HEK293T (cell line): Measurements from ENCODE around the gene PYGL.

Experiments used
- CTCF ChIA-PET: fragments of 350-600 bp; formaldehyde crosslinking; extraction: SDS; loops from one replicate; lab custom pipeline; 2021; ENCODE audit warnings: antibody characterized with exemption, inconsistent platforms; lab: Yijun Ruan, JAX
- POLR2A ChIA-PET: fragments of 350-600 bp; formaldehyde crosslinking; extraction: SDS; loops from one replicate; lab custom pipeline; 2020; ENCODE audit warnings: antibody characterized with exemption, inconsistent platforms; lab: Yijun Ruan, JAX
- DNase-seq: peaks from one replicate; pipeline ENCODE4 v3.0.0; 2012; ENCODE audit warnings: mixed read lengths; ENCODE audit errors: extremely low spot score
- ARNT ChIP-seq: fragments of 450-650 bp; IDR thresholded peaks from 2 replicates; pipeline ENCODE4 v1.6.1; 2017; ENCODE audit warnings: mild to moderate bottlenecking
- BHLHE40 ChIP-seq: fragments of 450-650 bp; IDR thresholded peaks from 2 replicates; pipeline ENCODE4 v1.6.1; 2016; ENCODE audit warnings: mild to moderate bottlenecking, moderate library complexity, borderline replicate concordance
- ELF4 ChIP-seq: fragments of 450-650 bp; IDR thresholded peaks from 2 replicates; pipeline ENCODE4 v1.6.1; 2017; ENCODE audit warnings: antibody characterized with exemption
- FOXM1 ChIP-seq: fragments of 450-650 bp; IDR thresholded peaks from 2 replicates; pipeline ENCODE4 v1.6.1; 2017; ENCODE audit warnings: mild to moderate bottlenecking, borderline replicate concordance
- HDGF ChIP-seq: fragments of 450-650 bp; IDR thresholded peaks from 2 replicates; pipeline ENCODE4 v1.6.1; 2017; ENCODE audit warnings: antibody characterized with exemption, borderline replicate concordance
- L3MBTL2 ChIP-seq: fragments of 450-650 bp; conservative IDR thresholded peaks from 2 replicates; pipeline ENCODE4 v1.6.1; 2016; ENCODE audit warnings: mild to moderate bottlenecking
- LEF1 ChIP-seq: fragments of 450-650 bp; IDR thresholded peaks from 2 replicates; pipeline ENCODE4 v1.6.1; 2017; ENCODE audit warnings: mild to moderate bottlenecking, borderline replicate concordance
- NFRKB ChIP-seq: fragments of 450-650 bp; IDR thresholded peaks from 2 replicates; pipeline ENCODE4 v1.6.1; 2016; ENCODE audit warnings: mild to moderate bottlenecking, moderate library complexity
- PKNOX1 ChIP-seq: fragments of 450-650 bp; IDR thresholded peaks from 2 replicates; pipeline ENCODE4 v1.6.1; 2016
- SP1 ChIP-seq: fragments of 450-650 bp; IDR thresholded peaks from 2 replicates; pipeline ENCODE4 v1.6.1; 2017
- SUZ12 ChIP-seq: fragments of 450-650 bp; IDR thresholded peaks from 2 replicates; pipeline ENCODE4 v1.6.1; 2016; ENCODE audit warnings: mild to moderate bottlenecking
- TARDBP ChIP-seq: fragments of 450-650 bp; IDR thresholded peaks from 2 replicates; pipeline ENCODE4 v1.6.1; 2016
- ZNF384 ChIP-seq: fragments of 450-650 bp; IDR thresholded peaks from 2 replicates; pipeline ENCODE4 v1.6.1; 2016

The PYGL gene

GRCh38 chr14:50860478-50861086 is 83.7 kb downstream of the PYGL start:
- DNase-seq, result peak; percentile 80
- CTCF ChIA-PET, result interaction anchor here (0.5 to 2.5 kb wide), 22 partner anchors 8 to 529 kb away, joined by 3 to 32 read pairs (median 4); partner anchors contain the start of gene ABHD12B
- TF ChIP-seq SUZ12 (no peak), TARDBP (no peak), L3MBTL2 (no peak), ELF4 (no peak), ZNF384 (no peak)
- POLR2A ChIA-PET, result interaction anchor here (0.8 to 1.3 kb wide), 3 partner anchors 29 to 85 kb away, joined by 3 to 9 read pairs (median 5); partner anchors contain the start of genes NIN and PYGL

- TF ChIP-seq ARNT (no peak), BHLHE40 (no peak), HDGF (no peak)
- ChIA-PET CTCF (interaction anchor here (0.7 to 2.5 kb wide), 3 partner anchors 12 to 85 kb away, joined by 3 to 32 read pairs (median 9); no protein-coding TSS in a partner anchor), POLR2A (no interaction called here)
- no peak for DNase-seq
Observed at GRCh38 chr14:50859296-50859624, 85.0 kb downstream of the PYGL start.

- DNase-seq, result no peak
- TF ChIP-seq HDGF, result no peak
- TF ChIP-seq BHLHE40, result no peak
- TF ChIP-seq ARNT, result no peak
- TF ChIP-seq ELF4, result no peak
- TF ChIP-seq NFRKB, result no peak
- no peak for TF ChIP-seq FOXM1
- no peak for TF ChIP-seq TARDBP
- TF ChIP-seq ZNF384, result no peak
- no peak for TF ChIP-seq LEF1
- ChIA-PET CTCF (interaction anchor here (1.1 kb wide), 1 partner anchor 80 kb away, joined by 3 read pairs; no protein-coding TSS in a partner anchor), POLR2A (interaction anchor here (0.6 to 2.0 kb wide), 3 partner anchors 26 to 384 kb away, joined by 3 to 8 read pairs (median 3); partner anchors contain the start of gene NIN)
Observed at GRCh38 chr14:50856660-50857059, 87.6 kb downstream of the PYGL start.

GRCh38 chr14:50855558-50855957 is 88.7 kb downstream of the PYGL start:
- ChIA-PET POLR2A (interaction anchor here (2.0 kb wide), 1 partner anchor 25 kb away, joined by 8 read pairs; the partner anchor contains the start of gene NIN), CTCF (no interaction called here)
- TF ChIP-seq SP1, result no peak
- TF ChIP-seq PKNOX1, result no peak
- no peak for DNase-seq
